Measurements from ENCODE around the gene NOPCHAP1. TPM values are rescaled to one million over a fixed set of nuclear protein-coding genes. Genes with fewer than 3 reads are reported as not detected.
"Not testable (repeated sequence)": the region's sequence is repeated elsewhere in the genome, so short reads cannot be mapped to it uniquely, and the experiment has no call there.

Gene NOPCHAP1
- polyA plus RNA-seq (2012; ENCODE audit: low read depth, missing spikeins): 39.9 TPM

GRCh38 chr12:104986022-104986941 lies at the start of gene NOPCHAP1:
Gene NOPCHAP1, plus strand, starts transcription at chr12:104986316. Its CDS starts 37 bp downstream, at chr12:104986353.
- peak; percentile 85 for FAIRE-seq
- TF ChIP-seq TAF1 (IDR thresholded peaks at IDR 0.05; ENCODE audit: low read depth, low read length) (peak; percentile 67), POLR2A (IDR thresholded peaks at IDR 0.05; ENCODE audit: low read depth, low read length) (peak; percentile 64), SPI1 (IDR thresholded peaks at IDR 0.05; ENCODE audit: low read depth, low read length) (no peak), PAX5 (IDR thresholded peaks at IDR 0.05; ENCODE audit: insufficient read depth, low read length, severe bottlenecking) (no peak), POU2F2 (IDR thresholded peaks at IDR 0.05; ENCODE audit: low read depth, low read length) (0 out of 2 replicates have a peak, but pooled peaks have one; percentile 35), POLR2AphosphoS5 (IDR thresholded peaks at IDR 0.05; ENCODE audit: low read depth, low read length) (peak; percentile 60; the same call in 1 of the 2 replicates)
- DNase-seq (ENCODE audit: insufficient read length, low spot score): peak; percentile 79

GRCh38 chr12:104938371-104938770 lies 47.7 kb upstream of the NOPCHAP1 start:
- FAIRE-seq (peak; percentile 23), DNase-seq (ENCODE audit: insufficient read length, low spot score) (no peak)
- TF ChIP-seq SPI1 (IDR thresholded peaks at IDR 0.05; ENCODE audit: low read depth, low read length) (no peak), POLR2A (IDR thresholded peaks at IDR 0.05; ENCODE audit: low read depth, low read length) (no peak), POLR2AphosphoS5 (IDR thresholded peaks at IDR 0.05; ENCODE audit: low read depth, low read length) (no peak), POU2F2 (IDR thresholded peaks at IDR 0.05; ENCODE audit: low read depth, low read length) (no peak), TAF1 (IDR thresholded peaks at IDR 0.05; ENCODE audit: low read depth, low read length) (no peak), PAX5 (IDR thresholded peaks at IDR 0.05; ENCODE audit: insufficient read depth, low read length, severe bottlenecking) (no peak)

- TF ChIP-seq SPI1 (IDR thresholded peaks at IDR 0.05; ENCODE audit: low read depth, low read length): no peak
- TF ChIP-seq POLR2A (IDR thresholded peaks at IDR 0.05; ENCODE audit: low read depth, low read length): no peak
- no peak for TF ChIP-seq POU2F2 (IDR thresholded peaks at IDR 0.05; ENCODE audit: low read depth, low read length)
- no peak for TF ChIP-seq POLR2AphosphoS5 (IDR thresholded peaks at IDR 0.05; ENCODE audit: low read depth, low read length)
- FAIRE-seq: no peak
- no peak for DNase-seq (ENCODE audit: insufficient read length, low spot score)
Measured at GRCh38 chr12:104939089-104939488, 47.0 kb upstream of the NOPCHAP1 start.

GRCh38 chr12:104941454-104941853 lies 44.7 kb upstream of the NOPCHAP1 start:
- no peak for DNase-seq (ENCODE audit: insufficient read length, low spot score)
- TF ChIP-seq POU2F2 (IDR thresholded peaks at IDR 0.05; ENCODE audit: low read depth, low read length): no peak
- TF ChIP-seq PAX5 (IDR thresholded peaks at IDR 0.05; ENCODE audit: insufficient read depth, low read length, severe bottlenecking): no peak
- no peak for TF ChIP-seq TAF1 (IDR thresholded peaks at IDR 0.05; ENCODE audit: low read depth, low read length)
- TF ChIP-seq POLR2A (IDR thresholded peaks at IDR 0.05; ENCODE audit: low read depth, low read length): no peak
- TF ChIP-seq POLR2AphosphoS5 (IDR thresholded peaks at IDR 0.05; ENCODE audit: low read depth, low read length): no peak
- TF ChIP-seq SPI1 (IDR thresholded peaks at IDR 0.05; ENCODE audit: low read depth, low read length): no peak
- FAIRE-seq: no peak

- no peak for DNase-seq (ENCODE audit: insufficient read length, low spot score)
- FAIRE-seq: no peak
- TF ChIP-seq POU2F2 (IDR thresholded peaks at IDR 0.05; ENCODE audit: low read depth, low read length) (no peak), POLR2A (IDR thresholded peaks at IDR 0.05; ENCODE audit: low read depth, low read length) (no peak), PAX5 (IDR thresholded peaks at IDR 0.05; ENCODE audit: insufficient read depth, low read length, severe bottlenecking) (no peak), TAF1 (IDR thresholded peaks at IDR 0.05; ENCODE audit: low read depth, low read length) (no peak), POLR2AphosphoS5 (IDR thresholded peaks at IDR 0.05; ENCODE audit: low read depth, low read length) (no peak), SPI1 (IDR thresholded peaks at IDR 0.05; ENCODE audit: low read depth, low read length) (no peak)
Measured at GRCh38 chr12:104942075-104942474, 44.0 kb upstream of the NOPCHAP1 start.

GRCh38 chr12:104943401-104943800 lies 42.7 kb upstream of the NOPCHAP1 start:
- not testable (repeated sequence) for DNase-seq (ENCODE audit: insufficient read length, low spot score); FAIRE-seq

GRCh38 chr12:104944252-104944651 lies 41.9 kb upstream of the NOPCHAP1 start:
- no peak for FAIRE-seq
- DNase-seq (ENCODE audit: insufficient read length, low spot score): no peak

GRCh38 chr12:104948716-104949115 lies 37.4 kb upstream of the NOPCHAP1 start:
- not testable (repeated sequence) for FAIRE-seq; DNase-seq (ENCODE audit: insufficient read length, low spot score)

More at GRCh38 chr12:104944252-104944651, 41.9 kb upstream of the NOPCHAP1 start:
- TF ChIP-seq POLR2AphosphoS5 (IDR thresholded peaks at IDR 0.05; ENCODE audit: low read depth, low read length) (no peak), POLR2A (IDR thresholded peaks at IDR 0.05; ENCODE audit: low read depth, low read length) (no peak), PAX5 (IDR thresholded peaks at IDR 0.05; ENCODE audit: insufficient read depth, low read length, severe bottlenecking) (no peak), POU2F2 (IDR thresholded peaks at IDR 0.05; ENCODE audit: low read depth, low read length) (no peak), TAF1 (IDR thresholded peaks at IDR 0.05; ENCODE audit: low read depth, low read length) (no peak)

- no peak for TF ChIP-seq POLR2A (IDR thresholded peaks at IDR 0.05; ENCODE audit: low read depth, low read length)
- TF ChIP-seq POU2F2 (IDR thresholded peaks at IDR 0.05; ENCODE audit: low read depth, low read length): no peak
- no peak for TF ChIP-seq PAX5 (IDR thresholded peaks at IDR 0.05; ENCODE audit: insufficient read depth, low read length, severe bottlenecking)
- TF ChIP-seq SPI1 (IDR thresholded peaks at IDR 0.05; ENCODE audit: low read depth, low read length): no peak
- TF ChIP-seq POLR2AphosphoS5 (IDR thresholded peaks at IDR 0.05; ENCODE audit: low read depth, low read length): no peak
- no peak for TF ChIP-seq TAF1 (IDR thresholded peaks at IDR 0.05; ENCODE audit: low read depth, low read length)
- FAIRE-seq: peak; percentile 23
Measured at GRCh38 chr12:104951759-104952509, 34.2 kb upstream of the NOPCHAP1 start.

More at GRCh38 chr12:104951759-104952509, 34.2 kb upstream of the NOPCHAP1 start:
- no peak for DNase-seq (ENCODE audit: insufficient read length, low spot score)

All from GM12891 (cell line).